ENCODE measurements around the gene TSPAN14.

DNA sequence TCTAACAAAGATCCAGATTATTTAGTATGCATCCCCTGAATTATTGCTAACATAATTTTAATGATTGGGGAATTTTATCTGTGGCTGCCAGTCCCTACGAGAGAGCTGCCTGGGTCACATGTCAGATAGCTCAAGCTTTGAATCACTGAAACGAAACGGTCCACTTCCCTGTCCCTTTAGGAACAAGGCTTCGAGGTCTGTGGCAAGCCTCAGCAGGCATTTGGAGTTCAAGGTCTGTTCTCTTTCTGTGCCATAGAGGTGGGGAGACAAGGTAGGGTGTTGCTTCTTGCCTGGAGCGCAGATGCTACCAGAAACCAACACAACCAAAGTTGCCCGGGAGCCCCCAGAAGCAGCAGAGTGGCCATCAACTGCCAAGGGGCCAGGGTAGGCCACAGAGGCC is 69.7 kb downstream of the TSPAN14 start:
- TF ChIP-seq, protein P1, sequence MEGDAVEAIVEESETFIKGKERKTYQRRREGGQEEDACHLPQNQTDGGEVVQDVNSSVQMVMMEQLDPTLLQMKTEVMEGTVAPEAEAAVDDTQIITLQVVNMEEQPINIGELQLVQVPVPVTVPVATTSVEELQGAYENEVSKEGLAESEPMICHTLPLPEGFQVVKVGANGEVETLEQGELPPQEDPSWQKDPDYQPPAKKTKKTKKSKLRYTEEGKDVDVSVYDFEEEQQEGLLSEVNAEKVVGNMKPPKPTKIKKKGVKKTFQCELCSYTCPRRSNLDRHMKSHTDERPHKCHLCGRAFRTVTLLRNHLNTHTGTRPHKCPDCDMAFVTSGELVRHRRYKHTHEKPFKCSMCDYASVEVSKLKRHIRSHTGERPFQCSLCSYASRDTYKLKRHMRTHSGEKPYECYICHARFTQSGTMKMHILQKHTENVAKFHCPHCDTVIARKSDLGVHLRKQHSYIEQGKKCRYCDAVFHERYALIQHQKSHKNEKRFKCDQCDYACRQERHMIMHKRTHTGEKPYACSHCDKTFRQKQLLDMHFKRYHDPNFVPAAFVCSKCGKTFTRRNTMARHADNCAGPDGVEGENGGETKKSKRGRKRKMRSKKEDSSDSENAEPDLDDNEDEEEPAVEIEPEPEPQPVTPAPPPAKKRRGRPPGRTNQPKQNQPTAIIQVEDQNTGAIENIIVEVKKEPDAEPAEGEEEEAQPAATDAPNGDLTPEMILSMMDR (IDR thresholded peaks at IDR 0.05; ENCODE audit: poor library complexity) = no peak
- no peak for TF ChIP-seq EZH2 (IDR thresholded peaks at IDR 0.05; ENCODE audit: borderline replicate concordance)

Data from hepatocyte (in vitro differentiated cells).